ENCODE results near the gene MYPOP. TPM values are rescaled to one million over a fixed set of nuclear protein-coding genes. Genes with fewer than 3 reads are reported as not detected.
A peak's percentile ranks its signal among the peaks of the same experiment; 100 is the strongest.

The MYPOP gene
- total RNA-seq, 4 donors from 2014 or later, result 5.5 to 26.9 (median 8.9) TPM

DNA sequence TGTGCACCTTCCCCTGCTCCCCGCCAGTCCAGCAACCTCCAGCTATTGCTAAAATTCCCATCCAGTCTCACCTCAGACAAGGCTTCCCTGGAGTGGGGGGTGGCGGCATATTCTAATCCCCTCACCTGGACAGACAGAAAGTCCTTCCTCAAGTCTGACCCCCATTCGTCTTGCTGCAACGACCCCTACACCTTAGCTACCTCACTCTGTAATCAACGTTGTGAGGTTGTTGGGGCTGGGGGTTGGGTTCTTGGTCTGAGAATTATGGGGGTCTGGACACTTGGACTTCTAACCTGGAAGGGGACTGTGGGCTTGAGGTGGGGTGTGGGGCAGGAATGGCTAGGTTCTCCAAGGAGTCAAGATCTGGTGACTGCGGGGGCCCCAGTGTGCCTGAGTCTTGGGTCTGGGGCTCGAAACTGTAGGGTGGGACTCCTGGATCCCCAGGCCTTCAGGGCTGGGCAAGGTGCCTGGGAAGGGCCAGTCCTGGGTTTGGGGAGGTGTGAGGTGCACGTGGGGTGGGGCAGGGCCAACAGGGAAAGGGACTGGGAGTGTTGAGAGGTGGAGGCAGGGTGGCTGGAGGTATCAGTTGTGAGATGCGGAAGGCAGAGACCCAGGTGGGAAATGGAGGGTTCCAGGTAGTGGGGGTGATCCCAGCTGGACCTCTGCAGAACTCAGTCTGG lies 37.0 kb downstream of the MYPOP start:
- Histone ChIP-seq H3K4me3 (peak overlapping the region in 3 of 4 donors; percentile 84 to 100 (median 95)), H3K36me3 (no peaks in the 10 kb centered on the region), H3K4me1 (peaks cover 9 to 37% (median 25%) of the 10 kb centered on the region in 4 donors), H3K27me3 (peaks cover 13% of the 10 kb centered on the region), H3K9me3 (no peaks in the 10 kb centered on the region), H3K27ac (peak overlapping the region; percentile 71 to 98 (median 96))
- DNase-seq, result peak; percentile 54
- 53 to 70% methylated on average over 1 to 9 of the region's 9 CpGs for WGBS, 2 donors (ENCODE audit: low coverage in 1 of 2)
- intact Hi-C loops (cut with DNase I; ENCODE audit: low total_unique reads) (no loop called here), in situ Hi-C loops (cut with MboI; ENCODE audit: low pct_ligation_motif_present in 1 of 4, low pct_unique_long_range_greater_than_20kb in 1 of 4, low sequenced_read_pairs in 3 of 4) (no loop called here)
- TF ChIP-seq EP300 (IDR thresholded peaks at IDR 0.05; ENCODE audit: low read depth) (no peak), POLR2A (IDR thresholded peaks at IDR 0.05) (peak; percentile 15)

DNA sequence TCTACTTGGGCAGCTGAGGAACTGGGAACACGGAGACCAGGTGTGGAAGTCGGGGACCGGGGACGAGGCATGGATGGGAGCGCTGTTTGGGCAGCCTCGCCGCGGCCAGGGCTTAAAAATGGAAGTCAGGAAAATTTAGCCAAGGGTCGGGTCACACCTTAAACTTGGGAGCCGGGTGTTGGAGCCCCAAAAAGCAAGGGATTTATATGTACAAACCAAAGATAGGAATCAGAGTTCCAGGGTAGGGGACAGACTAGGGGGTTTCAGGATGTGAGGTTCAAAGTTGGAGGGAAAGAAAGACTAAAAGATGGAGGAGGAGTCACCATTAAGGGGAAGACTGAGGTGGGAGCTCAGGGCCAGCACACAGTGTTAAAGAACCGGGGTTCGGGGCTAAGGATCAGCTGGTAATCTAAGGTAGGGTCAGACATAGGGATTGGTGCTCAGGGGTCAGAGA lies 37.8 kb downstream of the MYPOP start:
- intact Hi-C loops (cut with DNase I; ENCODE audit: low total_unique reads) (no loop called here), in situ Hi-C loops (cut with MboI; ENCODE audit: low pct_ligation_motif_present in 1 of 4, low pct_unique_long_range_greater_than_20kb in 1 of 4, low sequenced_read_pairs in 3 of 4) (no loop called here)
- TF ChIP-seq POLR2AphosphoS5 (IDR thresholded peaks at IDR 0.05), result no peak
- no peak for TF ChIP-seq POLR2A (IDR thresholded peaks at IDR 0.05)
- no peak for TF ChIP-seq EP300 (IDR thresholded peaks at IDR 0.05; ENCODE audit: low read depth)
- TF ChIP-seq, protein P1, sequence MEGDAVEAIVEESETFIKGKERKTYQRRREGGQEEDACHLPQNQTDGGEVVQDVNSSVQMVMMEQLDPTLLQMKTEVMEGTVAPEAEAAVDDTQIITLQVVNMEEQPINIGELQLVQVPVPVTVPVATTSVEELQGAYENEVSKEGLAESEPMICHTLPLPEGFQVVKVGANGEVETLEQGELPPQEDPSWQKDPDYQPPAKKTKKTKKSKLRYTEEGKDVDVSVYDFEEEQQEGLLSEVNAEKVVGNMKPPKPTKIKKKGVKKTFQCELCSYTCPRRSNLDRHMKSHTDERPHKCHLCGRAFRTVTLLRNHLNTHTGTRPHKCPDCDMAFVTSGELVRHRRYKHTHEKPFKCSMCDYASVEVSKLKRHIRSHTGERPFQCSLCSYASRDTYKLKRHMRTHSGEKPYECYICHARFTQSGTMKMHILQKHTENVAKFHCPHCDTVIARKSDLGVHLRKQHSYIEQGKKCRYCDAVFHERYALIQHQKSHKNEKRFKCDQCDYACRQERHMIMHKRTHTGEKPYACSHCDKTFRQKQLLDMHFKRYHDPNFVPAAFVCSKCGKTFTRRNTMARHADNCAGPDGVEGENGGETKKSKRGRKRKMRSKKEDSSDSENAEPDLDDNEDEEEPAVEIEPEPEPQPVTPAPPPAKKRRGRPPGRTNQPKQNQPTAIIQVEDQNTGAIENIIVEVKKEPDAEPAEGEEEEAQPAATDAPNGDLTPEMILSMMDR (IDR thresholded peaks at IDR 0.05), result no peak
- 16 to 32% methylated on average over 3 to 12 of the region's 12 CpGs for whole genome bisulfite sequencing, 2 donors (ENCODE audit: low coverage in 1 of 2)
- H3K27me3 ChIP-seq, result peaks cover 13% of the 10 kb centered on the region
- no peaks in the 10 kb centered on the region for H3K9me3 ChIP-seq
- H3K4me3 ChIP-seq, result peak overlapping the region; percentile 16 to 100 (median 90)
- no peak for DNase-seq
- peaks cover 9 to 37% (median 25%) of the 10 kb centered on the region in 4 donors for H3K4me1 ChIP-seq
- peak overlapping the region; percentile 71 to 98 (median 96) for H3K27ac ChIP-seq
- H3K36me3 ChIP-seq, result peaks cover 0 to under 1% (median 0%) of the 10 kb centered on the region in 4 donors

DNA sequence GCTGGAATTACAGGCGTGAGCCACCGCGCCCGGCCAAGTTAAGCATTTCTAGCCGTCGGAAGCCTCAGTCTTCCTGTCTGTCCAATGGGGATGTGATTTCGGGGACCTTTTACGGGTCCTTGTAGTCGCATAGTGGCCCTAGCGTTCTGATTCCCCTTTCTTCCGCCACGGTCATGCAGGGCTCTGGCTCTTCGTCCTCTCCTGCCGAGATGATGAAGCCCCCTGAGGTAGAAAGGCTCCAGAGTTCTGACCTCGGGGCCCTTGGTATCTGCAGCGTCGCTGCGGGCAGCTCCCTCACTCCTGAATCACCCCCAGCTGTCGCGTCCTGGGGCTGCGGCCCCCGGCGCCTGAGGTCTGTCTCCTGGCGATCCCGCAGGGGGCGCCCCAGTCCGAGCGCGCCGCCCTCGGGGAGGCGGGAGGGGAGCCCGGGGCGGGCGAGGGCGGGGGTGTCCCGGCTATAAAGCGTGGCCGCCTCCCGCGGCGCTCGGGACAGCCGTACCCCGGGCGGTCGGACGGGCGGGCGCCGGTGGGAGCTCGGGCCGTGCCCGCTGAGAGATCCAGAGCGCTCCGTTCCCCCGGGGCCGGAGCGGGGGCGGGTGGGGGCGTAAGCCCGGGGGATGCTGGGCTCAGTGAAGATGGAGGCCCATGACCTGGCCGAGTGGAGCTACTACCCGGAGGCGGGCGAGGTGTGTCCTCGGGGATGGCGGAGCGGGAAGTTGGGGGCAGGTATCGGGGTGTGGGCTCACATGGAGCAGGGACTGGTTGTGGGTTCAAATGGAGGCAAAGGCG lies 38.4 kb downstream of the MYPOP start, which contains the start of gene FOXA3:
FOXA3 (plus strand) TSS at position 487 of the 789 bp plus-strand sequence; CDS start at position 618, 131 bp downstream.
- Histone ChIP-seq H3K27ac (peak within 1 kb of the TSS; percentile 71 to 98 (median 96)), H3K9me3 (no peaks in the 10 kb centered on the region), H3K27me3 (peaks cover 13% of the 10 kb centered on the region), H3K36me3 (peaks cover 0 to 7% (median 3%) of the 10 kb centered on the region in 4 donors), H3K4me3 (peak within 1 kb of the TSS; percentile 29 to 100 (median 90)), H3K4me1 (peaks cover 9 to 37% (median 25%) of the 10 kb centered on the region in 4 donors)
- TF ChIP-seq, protein P1 (IDR thresholded peaks at IDR 0.05), result peak; percentile 69 to 87 (median 75)
- TF ChIP-seq EP300 (IDR thresholded peaks at IDR 0.05; ENCODE audit: low read depth) (no peak), POLR2A (IDR thresholded peaks at IDR 0.05) (peak; percentile 59), POLR2AphosphoS5 (IDR thresholded peaks at IDR 0.05) (peak; percentile 36 to 79 (median 77))
- in situ Hi-C loops (cut with MboI; ENCODE audit: low pct_ligation_motif_present in 1 of 4, low pct_unique_long_range_greater_than_20kb in 1 of 4, low sequenced_read_pairs in 3 of 4), result no loop called here
- 1% methylated on average over 51 of the region's 71 CpGs; no CpG with 5 or more reads in 1 of the 2 donors for WGBS, 2 donors (ENCODE audit: low coverage in 1 of 2)
- DNase-seq, result peak; percentile 85
- intact Hi-C loops (cut with DNase I; ENCODE audit: low total_unique reads), result no loop called here

DNA sequence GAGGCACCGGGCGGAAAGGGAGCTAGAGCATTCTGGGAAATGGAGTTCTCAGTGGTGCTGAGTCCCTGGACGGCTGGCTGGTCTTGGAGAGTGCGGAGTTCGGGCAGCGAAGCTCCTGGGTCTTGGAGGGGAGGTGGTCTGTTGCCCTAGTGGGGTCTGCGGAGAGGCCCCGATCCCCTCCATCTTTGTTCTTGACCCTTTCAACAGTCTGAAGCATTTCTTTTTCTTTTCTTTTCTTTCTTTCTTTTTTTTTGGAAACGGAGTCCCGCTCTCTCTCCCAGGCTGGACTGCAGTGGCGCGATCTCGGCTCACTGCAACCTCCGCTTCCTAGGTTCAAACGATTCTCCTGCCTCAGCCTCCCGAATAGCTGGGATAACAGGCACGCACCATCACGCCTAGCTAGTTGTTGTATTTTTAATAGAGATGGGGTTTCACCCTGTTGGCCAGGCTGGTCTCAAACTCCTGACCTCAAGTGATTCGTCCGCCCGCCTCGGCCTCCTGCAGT lies 39.0 kb downstream of the MYPOP start:
- WGBS, 2 donors (ENCODE audit: low coverage in 1 of 2), result 4 to 11% methylated on average over 3 to 22 of the region's 22 CpGs
- in situ Hi-C loops (cut with MboI; ENCODE audit: low pct_ligation_motif_present in 1 of 4, low pct_unique_long_range_greater_than_20kb in 1 of 4, low sequenced_read_pairs in 3 of 4) (no loop called here), intact Hi-C loops (cut with DNase I; ENCODE audit: low total_unique reads) (no loop called here)
- TF ChIP-seq EP300 (IDR thresholded peaks at IDR 0.05; ENCODE audit: low read depth), result no peak
- peak in 2 of 3 donors; percentile 33 to 73 for TF ChIP-seq POLR2AphosphoS5 (IDR thresholded peaks at IDR 0.05)
- peak; percentile 26 for DNase-seq
- Histone ChIP-seq H3K9me3 (no peaks in the 10 kb centered on the region), H3K27me3 (peaks cover 13% of the 10 kb centered on the region), H3K4me3 (peak overlapping the region; percentile 29 to 100 (median 90)), H3K4me1 (peaks cover 9 to 37% (median 25%) of the 10 kb centered on the region in 4 donors), H3K27ac (peak overlapping the region; percentile 71 to 98 (median 96)), H3K36me3 (peaks cover 0 to 9% (median 4%) of the 10 kb centered on the region in 4 donors)

Measured in transverse colon (tissue), 4 donors.